NCI-H128 (cell line): ENCODE measurements around the gene DDX10.
"Not testable (repeated sequence)": the region's sequence is repeated elsewhere in the genome, so short reads cannot be mapped to it uniquely, and the experiment has no call there.

ENCODE experiments used
- DNase-seq: peaks from one replicate; lab custom pipeline; 2025; ENCODE audit not compliant: unreplicated experiment; lab: John Stamatoyannopoulos, UW

The DDX10 gene

GRCh38 chr11:108818971-108819370 is 154.1 kb downstream of the DDX10 start:
- no peak for DNase-seq

DNA sequence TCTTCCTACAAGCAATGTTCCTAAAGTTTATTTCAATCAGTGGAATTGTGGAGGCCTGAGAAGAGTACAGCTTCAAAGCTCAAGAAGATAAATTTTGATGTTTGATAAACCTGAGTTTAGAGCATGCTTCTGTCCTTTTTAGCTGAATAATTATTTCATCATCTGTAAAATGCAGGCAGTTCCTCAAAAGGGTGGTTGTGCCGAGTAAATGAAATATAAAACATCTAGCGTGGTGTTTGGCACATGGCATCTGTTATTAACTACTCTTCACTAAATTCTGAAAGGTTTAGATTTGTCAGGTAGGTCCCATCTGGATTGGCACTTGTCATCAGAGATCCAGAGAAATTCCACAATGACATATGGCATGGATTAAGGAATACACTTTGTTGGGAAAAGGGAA is 155.1 kb downstream of the DDX10 start:
- DNase-seq: no peak

DNA sequence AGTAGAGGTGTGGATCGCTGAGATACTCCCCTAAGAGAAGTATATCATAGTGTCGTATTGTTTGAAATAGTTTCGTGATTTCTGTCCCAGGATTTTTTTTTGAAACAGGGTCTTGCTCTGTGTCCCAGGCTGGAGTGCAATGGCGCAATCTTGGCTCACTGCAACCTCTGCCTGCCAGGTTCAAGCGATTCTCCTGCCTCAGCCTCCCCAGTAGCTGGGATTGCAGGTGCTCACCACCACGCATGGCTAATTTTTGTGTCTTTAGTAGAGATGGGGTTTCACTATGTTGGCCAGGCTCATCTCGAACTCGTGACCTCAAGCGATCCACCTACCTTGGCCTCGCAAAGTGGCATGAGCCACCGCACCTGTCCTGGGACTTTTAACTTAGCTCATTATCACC is 159.1 kb downstream of the DDX10 start:
- not testable (repeated sequence) for DNase-seq

- DNase-seq: no peak
Observed at GRCh38 chr11:108824545-108824944, 159.7 kb downstream of the DDX10 start.

GRCh38 chr11:108825381-108825780 is 160.5 kb downstream of the DDX10 start:
- no peak for DNase-seq

GRCh38 chr11:108826136-108826535 is 161.3 kb downstream of the DDX10 start:
- DNase-seq: no peak

DNA sequence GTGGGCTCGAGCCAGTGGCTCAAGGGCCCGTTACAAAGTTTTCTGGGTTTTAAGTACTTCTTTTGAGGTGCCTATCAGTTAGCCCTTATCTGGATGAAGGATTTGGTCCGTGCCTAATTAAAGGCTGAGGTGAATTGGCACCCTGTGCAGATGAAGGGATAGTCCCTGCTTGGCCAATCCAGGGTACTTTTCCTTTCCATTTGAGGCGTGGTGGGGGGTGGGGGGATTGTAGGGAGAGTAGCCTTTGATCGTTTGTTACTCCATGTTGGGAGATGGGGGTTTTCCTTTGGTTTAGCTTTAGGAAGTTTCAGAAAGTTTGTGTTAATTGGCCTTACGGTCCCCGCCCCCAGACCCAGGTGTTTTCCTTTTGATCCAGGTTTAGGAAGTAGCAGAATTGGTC is 170.8 kb downstream of the DDX10 start:
- no peak for DNase-seq

GRCh38 chr11:108836541-108836940 is 171.7 kb downstream of the DDX10 start:
- DNase-seq: no peak

DNA sequence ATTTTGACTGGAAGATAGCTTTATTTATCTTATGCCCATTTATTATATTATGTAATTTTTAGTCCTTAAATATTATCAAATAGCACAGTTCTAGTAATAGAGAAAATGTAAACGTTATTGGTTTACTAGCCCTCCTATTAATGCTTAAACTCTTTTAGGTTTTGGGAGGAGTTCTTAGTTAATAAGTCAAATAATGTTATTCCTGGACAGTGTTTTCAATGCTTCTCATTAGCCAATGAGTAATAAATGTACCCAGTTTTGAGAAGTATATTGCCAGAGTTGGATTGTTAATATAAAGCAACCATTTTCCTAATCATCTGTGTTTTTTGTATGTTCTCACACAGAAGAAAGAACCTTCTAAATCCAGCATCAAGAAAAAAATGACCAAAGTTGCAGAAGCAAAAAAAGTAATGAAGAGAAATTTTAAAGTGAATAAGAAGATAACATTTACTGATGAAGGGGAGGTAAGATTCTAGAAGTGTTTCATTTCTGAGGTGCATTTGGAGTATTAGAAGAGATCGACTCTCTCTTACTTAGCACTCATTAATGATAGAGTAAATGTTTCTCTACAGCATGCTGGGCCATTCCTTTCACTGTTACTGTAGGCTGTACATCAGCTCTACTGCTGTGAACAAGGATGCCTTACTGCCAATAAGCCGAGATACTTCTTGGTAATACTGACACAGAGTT is 173.4 kb downstream of the DDX10 start:
- DNase-seq: no peak

DNA sequence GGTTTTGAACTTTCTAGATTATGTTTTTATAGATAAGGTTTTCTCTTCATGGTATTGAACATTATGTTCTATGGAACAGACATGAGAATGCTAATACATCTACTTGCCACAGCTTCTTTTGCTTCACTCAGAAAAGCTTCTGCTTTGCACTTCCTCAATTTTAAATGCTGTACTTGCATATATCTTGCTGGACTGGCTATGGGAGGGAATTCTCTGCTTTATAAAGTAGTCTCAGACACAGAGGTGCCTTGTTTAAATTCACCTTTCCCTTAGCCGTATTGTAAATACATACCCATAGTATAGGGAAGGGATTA is 173.9 kb downstream of the DDX10 start:
- DNase-seq: no peak

- no peak for DNase-seq
Observed at GRCh38 chr11:108846009-108846408, 181.1 kb downstream of the DDX10 start.

- no peak for DNase-seq
Observed at GRCh38 chr11:108847298-108847990, 182.6 kb downstream of the DDX10 start.

GRCh38 chr11:108851781-108852180 is 186.9 kb downstream of the DDX10 start:
- no peak for DNase-seq

DNA sequence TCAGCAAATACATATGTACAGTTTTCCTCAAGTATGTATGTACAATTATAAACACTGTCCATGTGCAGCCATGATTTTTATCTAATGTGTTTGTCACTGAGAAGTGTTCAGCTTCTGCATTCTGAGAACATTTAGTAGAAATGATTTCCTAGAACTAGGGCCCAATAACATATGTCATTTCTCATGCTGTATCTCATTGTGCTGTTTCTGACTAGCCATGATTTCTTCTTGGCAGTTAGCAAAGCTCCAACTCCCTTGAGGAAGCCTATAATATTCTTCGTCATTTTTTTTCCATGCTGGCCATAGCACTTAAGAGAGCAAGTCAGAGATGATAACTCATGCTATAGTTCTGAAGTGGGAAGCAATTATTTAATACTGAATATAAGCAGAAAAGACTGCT is 187.8 kb downstream of the DDX10 start:
- DNase-seq: no peak

GRCh38 chr11:108853151-108853550 is 188.3 kb downstream of the DDX10 start:
- no peak for DNase-seq

- no peak for DNase-seq
Observed at GRCh38 chr11:108853864-108854263, 189.0 kb downstream of the DDX10 start.

DNA sequence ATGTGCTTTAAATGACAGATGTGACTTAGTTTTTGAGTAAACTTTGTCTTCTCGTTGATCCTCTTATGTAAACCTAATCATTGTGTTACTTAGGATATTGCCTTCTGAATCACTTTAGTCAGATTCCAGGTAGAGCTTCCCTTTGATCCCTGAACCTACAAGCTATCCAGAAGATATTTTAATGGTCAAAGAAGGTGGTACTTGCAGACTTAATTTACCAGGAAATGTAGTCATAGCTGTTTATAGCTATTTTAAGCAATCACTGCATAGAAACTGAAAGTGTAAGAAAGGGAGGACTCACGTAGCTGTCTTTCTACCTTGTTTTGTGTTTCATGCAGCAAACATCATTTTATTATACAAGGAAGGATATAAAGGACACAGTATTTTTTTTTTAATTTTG is 189.5 kb downstream of the DDX10 start:
- no peak for DNase-seq

GRCh38 chr11:108857382-108857781 is 192.5 kb downstream of the DDX10 start:
- no peak for DNase-seq

GRCh38 chr11:108858622-108859021 is 193.8 kb downstream of the DDX10 start:
- no peak for DNase-seq

DNA sequence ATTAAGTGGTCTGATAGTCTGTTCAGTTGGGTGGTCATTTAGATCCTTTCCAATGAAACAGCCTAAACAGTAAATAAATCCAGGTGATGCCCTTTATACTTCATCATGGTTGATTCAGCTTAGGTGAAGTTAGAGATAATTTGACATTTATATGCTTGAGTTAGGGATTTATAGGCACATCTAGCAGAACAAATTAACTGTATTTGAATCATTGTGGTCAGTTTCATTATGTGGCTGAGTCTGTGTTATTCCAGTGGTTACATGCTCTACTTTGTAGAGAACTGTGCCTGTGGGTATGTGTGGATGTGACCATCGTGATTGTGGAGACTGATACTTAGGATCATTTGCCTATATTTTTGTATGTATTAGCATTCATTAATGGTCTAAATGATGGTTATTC is 194.6 kb downstream of the DDX10 start:
- DNase-seq: no peak

- DNase-seq: no peak
Observed at GRCh38 chr11:108863528-108863927, 198.7 kb downstream of the DDX10 start.

- DNase-seq: no peak
Observed at GRCh38 chr11:108865406-108865805, 200.5 kb downstream of the DDX10 start.

GRCh38 chr11:108866781-108867180 is 201.9 kb downstream of the DDX10 start:
- DNase-seq: no peak
